Measurements from ENCODE around the gene TRMT1L.

The TRMT1L gene

GRCh38 chr1:185157599-185158412 is 1.1 kb upstream of the TRMT1L start:
- TF ChIP-seq CSDC2 (CRISPR knock-in tag; IDR thresholded peaks at IDR 0.05) = no peak
- no peak for TF ChIP-seq ZFP3 (CRISPR knock-in tag; IDR thresholded peaks at IDR 0.05)
- no peak for TF ChIP-seq POU6F1 (CRISPR knock-in tag; IDR thresholded peaks at IDR 0.05; ENCODE audit: borderline replicate concordance, low read depth)
- no peak for TF ChIP-seq TOX (CRISPR knock-in tag; IDR thresholded peaks at IDR 0.05; ENCODE audit: borderline replicate concordance)
- no peak for TF ChIP-seq ZNF70 (CRISPR knock-in tag; IDR thresholded peaks at IDR 0.05)
- TF ChIP-seq PPARA (CRISPR knock-in tag; IDR thresholded peaks at IDR 0.05; ENCODE audit: borderline replicate concordance) = no peak
- TF ChIP-seq GLIS3 (CRISPR knock-in tag; IDR thresholded peaks at IDR 0.05) = no peak
- TF ChIP-seq ZNF8 (CRISPR knock-in tag; IDR thresholded peaks at IDR 0.05) = no peak
- TF ChIP-seq RARB (CRISPR knock-in tag; IDR thresholded peaks at IDR 0.05) = no peak
- ATAC-seq = no peak

DNA sequence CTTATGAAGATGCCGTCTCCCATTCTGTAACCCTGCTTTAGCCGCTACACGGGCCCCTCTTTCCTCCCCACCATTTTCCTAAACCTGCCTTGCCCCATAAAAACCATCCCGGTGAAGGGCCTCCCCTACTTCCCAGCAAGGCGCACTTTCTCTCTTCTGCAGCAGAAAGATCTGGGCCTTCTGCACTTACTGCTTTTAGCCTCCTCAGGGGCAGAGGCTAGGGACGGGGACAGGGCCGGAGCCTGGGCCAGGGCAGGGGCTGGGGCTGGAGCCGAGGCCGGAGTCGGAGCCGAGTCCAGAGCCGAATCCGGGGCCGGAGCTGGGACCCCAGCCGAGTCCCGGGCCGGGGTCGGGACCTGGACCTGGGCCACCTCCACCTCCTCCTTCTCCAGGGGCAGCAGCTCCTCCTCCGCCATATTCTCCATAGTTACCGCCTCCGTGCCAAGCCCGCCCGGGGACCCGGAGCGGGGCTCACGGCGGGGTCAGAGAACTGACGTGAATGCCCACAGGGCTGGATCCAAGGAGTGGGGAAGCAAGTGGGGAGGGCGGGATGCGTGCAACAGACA is 382 bp downstream of the TRMT1L start:
- TF ChIP-seq ESRRG (CRISPR knock-in tag; IDR thresholded peaks at IDR 0.05) = no peak
- peak; percentile 60 for ATAC-seq

- TF ChIP-seq CSDC2 (CRISPR knock-in tag; IDR thresholded peaks at IDR 0.05) = no peak
- no peak for TF ChIP-seq OSR1 (CRISPR knock-in tag; IDR thresholded peaks at IDR 0.05)
- TF ChIP-seq ZFP30 (CRISPR knock-in tag; IDR thresholded peaks at IDR 0.05) = no peak
- no peak for TF ChIP-seq ESRRG (CRISPR knock-in tag; IDR thresholded peaks at IDR 0.05)
- peak; percentile 5; the same call in 2 of the 3 replicates for ATAC-seq
Observed at GRCh38 chr1:185155600-185156287, 1.0 kb downstream of the TRMT1L start.

GRCh38 chr1:185154912-185155513 is 1.7 kb downstream of the TRMT1L start:
- TF ChIP-seq ESRRG (CRISPR knock-in tag; IDR thresholded peaks at IDR 0.05) (no peak), PATZ1 (CRISPR knock-in tag; IDR thresholded peaks at IDR 0.05; ENCODE audit: borderline replicate concordance) (no peak), TCF4 (CRISPR knock-in tag; IDR thresholded peaks at IDR 0.05; ENCODE audit: borderline replicate concordance) (no peak), GLIS3 (CRISPR knock-in tag; IDR thresholded peaks at IDR 0.05) (no peak), ISL1 (CRISPR knock-in tag; IDR thresholded peaks at IDR 0.05) (no peak)
- no peak for ATAC-seq

DNA sequence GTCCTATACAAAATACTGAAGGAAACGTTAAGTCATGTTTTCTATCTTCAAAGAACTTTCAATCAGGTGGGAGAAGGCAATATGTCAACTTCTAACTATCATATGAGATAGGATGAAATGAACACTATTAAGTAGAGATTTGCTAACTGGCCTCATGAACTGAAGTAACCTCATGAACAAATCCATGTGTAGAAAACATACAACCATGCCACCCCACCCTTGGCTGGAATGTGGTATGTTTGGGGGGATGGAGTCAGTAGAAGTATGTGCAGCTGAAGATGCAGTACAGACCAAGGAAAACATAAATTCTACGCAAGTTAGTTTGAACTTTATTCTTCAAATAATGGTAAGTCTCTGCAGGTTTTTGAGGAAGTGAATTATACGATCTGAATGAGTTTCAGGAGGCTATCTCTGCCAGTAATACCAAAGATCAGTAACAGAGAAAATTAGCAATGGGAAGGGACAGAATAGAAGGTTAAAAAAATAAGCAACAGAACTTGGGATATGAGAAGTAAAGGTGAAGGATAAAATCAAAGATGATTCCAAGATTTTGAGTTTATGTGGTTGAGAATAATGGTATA is 4.5 kb downstream of the TRMT1L start:
- TF ChIP-seq ESRRG (CRISPR knock-in tag; IDR thresholded peaks at IDR 0.05) (no peak), BACH2 (CRISPR knock-in tag; IDR thresholded peaks at IDR 0.05; ENCODE audit: borderline replicate concordance) (no peak), RARB (CRISPR knock-in tag; IDR thresholded peaks at IDR 0.05) (no peak)
- ATAC-seq = no peak

GRCh38 chr1:185151215-185151614 is 5.5 kb downstream of the TRMT1L start:
- ATAC-seq = no peak
- TF ChIP-seq OSR1 (CRISPR knock-in tag; IDR thresholded peaks at IDR 0.05) (no peak), RARB (CRISPR knock-in tag; IDR thresholded peaks at IDR 0.05) (no peak), CSDC2 (CRISPR knock-in tag; IDR thresholded peaks at IDR 0.05) (no peak), ZFP30 (CRISPR knock-in tag; IDR thresholded peaks at IDR 0.05) (no peak), TSHZ2 (CRISPR knock-in tag; IDR thresholded peaks at IDR 0.05) (no peak), ZC3H10 (CRISPR knock-in tag; IDR thresholded peaks at IDR 0.05) (no peak), POU6F1 (CRISPR knock-in tag; IDR thresholded peaks at IDR 0.05; ENCODE audit: borderline replicate concordance, low read depth) (no peak), CREB5 (CRISPR knock-in tag; IDR thresholded peaks at IDR 0.05; ENCODE audit: low read depth) (no peak), ZFP3 (CRISPR knock-in tag; IDR thresholded peaks at IDR 0.05) (no peak), TCF4 (CRISPR knock-in tag; IDR thresholded peaks at IDR 0.05; ENCODE audit: borderline replicate concordance) (no peak), ZNF70 (CRISPR knock-in tag; IDR thresholded peaks at IDR 0.05) (no peak), ARNTL (CRISPR knock-in tag; IDR thresholded peaks at IDR 0.05; ENCODE audit: borderline replicate concordance, low read depth) (no peak)

Data from SK-N-SH treated with all-trans-retinoic acid at 6 μM for 48 hours (cell line).